ENCODE data around the gene SLC44A4. TPM values are rescaled to one million over a fixed set of nuclear protein-coding genes. Genes with fewer than 3 reads are reported as not detected.

Gene SLC44A4
- total RNA-seq, 1 donor from 2014 or later: 0.23 TPM

GRCh38 chr6:31861919-31862343 is 16.9 kb downstream of the SLC44A4 start:
- peak overlapping the region; percentile 81 for H2AFZ ChIP-seq (ENCODE audit: low read depth, low read length)
- peak overlapping the region; percentile 95 for H3K4me3 Mint-ChIP-seq (ENCODE audit: unreplicated experiment)

GRCh38 chr6:31861150-31861549 is 17.6 kb downstream of the SLC44A4 start:
- H3K4me3 ChIP-seq (ENCODE audit: insufficient read depth, low read depth, low read length): no peak overlapping the region
- DNase-seq (ENCODE audit: low read depth): no peak
- H3K4me1 Mint-ChIP-seq (ENCODE audit: low read depth, unreplicated experiment): peaks cover 7% of the 10 kb centered on the region

More at GRCh38 chr6:31861919-31862343, 16.9 kb downstream of the SLC44A4 start:
- Histone ChIP-seq H3K27ac (ENCODE audit: low read depth, low read length) (peak overlapping the region; percentile 81), H3K79me2 (ENCODE audit: insufficient read depth, low read length) (peaks cover 13% of the 10 kb centered on the region), H3K4me1 (ENCODE audit: insufficient read depth, low read length) (peaks cover 7% of the 10 kb centered on the region), H3K4me2 (ENCODE audit: low read length) (peak overlapping the region; percentile 95), H3K27me3 (ENCODE audit: insufficient read depth, low read length) (no peaks in the 10 kb centered on the region), H3K9ac (ENCODE audit: low read length) (peak overlapping the region; percentile 87), H3K36me3 (ENCODE audit: insufficient read depth, low read length) (peaks cover 4% of the 10 kb centered on the region), H3K4me3 (ENCODE audit: insufficient read depth, low read depth, low read length) (peak overlapping the region; percentile 84), H4K20me1 (ENCODE audit: insufficient read depth, low read length) (peaks cover 10% of the 10 kb centered on the region), H3K9me3 (ENCODE audit: insufficient read depth, low read depth, low read length) (no peaks in the 10 kb centered on the region)
- FAIRE-seq: no peak
- DNase-seq (ENCODE audit: low read depth): no peak
- no peaks in the 10 kb centered on the region for H3K27me3 Mint-ChIP-seq (ENCODE audit: low read depth, unreplicated experiment)
- H3K4me1 Mint-ChIP-seq (ENCODE audit: low read depth, unreplicated experiment): peaks cover 7% of the 10 kb centered on the region
- peak overlapping the region; percentile 95 for H3K27ac Mint-ChIP-seq (ENCODE audit: unreplicated experiment)
- peaks cover 11% of the 10 kb centered on the region for H3K36me3 Mint-ChIP-seq (ENCODE audit: low read depth, unreplicated experiment)
- no peaks in the 10 kb centered on the region for H3K9me3 Mint-ChIP-seq (ENCODE audit: unreplicated experiment)
- TF ChIP-seq CTCF (IDR thresholded peaks at IDR 0.05; ENCODE audit: insufficient read depth, low read depth, low read length): no peak
- TF ChIP-seq EZH2 (IDR thresholded peaks at IDR 0.05; ENCODE audit: insufficient read depth, low read length): no peak

More at GRCh38 chr6:31861150-31861549, 17.6 kb downstream of the SLC44A4 start:
- H3K36me3 ChIP-seq (ENCODE audit: insufficient read depth, low read length): peaks cover 4% of the 10 kb centered on the region
- no peak overlapping the region for H3K27ac ChIP-seq (ENCODE audit: low read depth, low read length)
- peak overlapping the region; percentile 95 for H3K4me2 ChIP-seq (ENCODE audit: low read length)
- H3K4me1 ChIP-seq (ENCODE audit: insufficient read depth, low read length): peaks cover 7% of the 10 kb centered on the region
- H2AFZ ChIP-seq (ENCODE audit: low read depth, low read length): no peak overlapping the region
- no peaks in the 10 kb centered on the region for H3K9me3 ChIP-seq (ENCODE audit: insufficient read depth, low read depth, low read length)
- no peaks in the 10 kb centered on the region for H3K27me3 ChIP-seq (ENCODE audit: insufficient read depth, low read length)
- no peak for FAIRE-seq
- H3K27ac Mint-ChIP-seq (ENCODE audit: unreplicated experiment): no peak overlapping the region
- H3K9me3 Mint-ChIP-seq (ENCODE audit: unreplicated experiment): no peaks in the 10 kb centered on the region
- H3K36me3 Mint-ChIP-seq (ENCODE audit: low read depth, unreplicated experiment): peaks cover 11% of the 10 kb centered on the region
- peaks cover 10% of the 10 kb centered on the region for H4K20me1 ChIP-seq (ENCODE audit: insufficient read depth, low read length)
- TF ChIP-seq EZH2 (IDR thresholded peaks at IDR 0.05; ENCODE audit: insufficient read depth, low read length): no peak
- no peak for TF ChIP-seq CTCF (IDR thresholded peaks at IDR 0.05; ENCODE audit: insufficient read depth, low read depth, low read length)
- no peaks in the 10 kb centered on the region for H3K27me3 Mint-ChIP-seq (ENCODE audit: low read depth, unreplicated experiment)
- peaks cover 13% of the 10 kb centered on the region for H3K79me2 ChIP-seq (ENCODE audit: insufficient read depth, low read length)
- peak overlapping the region; percentile 95 for H3K4me3 Mint-ChIP-seq (ENCODE audit: unreplicated experiment)
- no peak overlapping the region for H3K9ac ChIP-seq (ENCODE audit: low read length)

Data from astrocyte (in vitro differentiated cells and primary cell).